Activated CD8-positive, alpha-beta memory T cell treated with anti-CD3 and anti-CD28 coated beads for 1 hour (primary cell): ENCODE measurements around the gene WRAP73.
"Not testable (repeated sequence)": the region's sequence is repeated elsewhere in the genome, so short reads cannot be mapped to it uniquely, and the experiment has no call there.

ENCODE experiments used
- DNase-seq, 2 donors: peaks; one replicate each; pipeline ENCODE4 v3.0.0-alpha.2; 2020; ENCODE audit warnings: low read depth in 1 of 2; ENCODE audit errors: extremely low read depth in 1 of 2

WRAP73 gene

GRCh38 chr1:3584915-3585314 is 65.0 kb downstream of the WRAP73 start:
- no peak for DNase-seq

GRCh38 chr1:3583751-3584150 is 66.2 kb downstream of the WRAP73 start:
- DNase-seq = not testable (repeated sequence)

- no peak for DNase-seq
These were observed 68.4 kb downstream of the WRAP73 start for GRCh38 chr1:3581296-3582036.
